ENCODE results near the gene ENPP3.
"Not testable (repeated sequence)": the region's sequence is repeated elsewhere in the genome, so short reads cannot be mapped to it uniquely, and the experiment has no call there.

Gene ENPP3

DNA sequence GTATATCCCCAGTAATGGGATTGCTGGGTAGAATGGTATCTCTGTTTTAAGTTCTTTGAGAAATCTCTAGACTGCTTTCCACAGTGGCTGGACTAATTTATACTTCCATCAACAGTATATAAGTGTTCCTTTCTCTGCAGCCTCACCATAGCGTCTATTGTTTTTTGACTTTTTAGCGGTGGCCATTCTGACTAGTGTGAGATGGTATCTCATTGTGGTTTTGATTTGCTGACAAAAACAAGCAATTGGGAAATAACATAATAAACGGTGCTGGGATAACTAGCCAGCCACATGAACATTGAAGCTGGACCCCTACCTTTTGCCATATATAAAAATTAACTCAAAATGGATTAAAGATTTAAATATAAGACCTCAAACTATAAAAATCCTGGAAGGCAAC, 49.9 kb downstream of the ENPP3 start:
- no peak for DNase-seq

GRCh38 chr6:131688286-131688685, 51.2 kb downstream of the ENPP3 start:
- DNase-seq: peak in 1 of 2 donors; percentile 3

GRCh38 chr6:131692031-131692430, 54.9 kb downstream of the ENPP3 start:
- peak in 1 of 2 donors; percentile 19 for DNase-seq

GRCh38 chr6:131692589-131692988, 55.5 kb downstream of the ENPP3 start:
- DNase-seq: no peak

DNA sequence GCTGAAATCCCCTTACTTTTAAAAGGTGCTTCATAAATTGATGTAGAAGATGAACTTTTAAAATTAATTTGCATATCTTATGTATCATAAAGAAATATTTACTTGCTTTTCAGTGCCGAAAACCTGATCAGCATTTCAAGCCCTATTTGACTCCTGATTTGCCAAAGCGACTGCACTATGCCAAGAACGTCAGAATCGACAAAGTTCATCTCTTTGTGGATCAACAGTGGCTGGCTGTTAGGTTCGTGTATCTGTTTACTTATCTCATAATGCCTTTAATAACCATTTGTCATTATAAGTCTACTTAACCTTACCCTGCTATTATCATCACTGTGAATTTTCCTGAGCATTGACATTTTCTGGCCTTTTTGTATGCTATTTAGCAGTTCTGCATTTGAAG, 56.3 kb downstream of the ENPP3 start:
- DNase-seq: no peak

- DNase-seq: peak; percentile 48 to 59
Observed at GRCh38 chr6:131694832-131695426, 57.8 kb downstream of the ENPP3 start.

DNA sequence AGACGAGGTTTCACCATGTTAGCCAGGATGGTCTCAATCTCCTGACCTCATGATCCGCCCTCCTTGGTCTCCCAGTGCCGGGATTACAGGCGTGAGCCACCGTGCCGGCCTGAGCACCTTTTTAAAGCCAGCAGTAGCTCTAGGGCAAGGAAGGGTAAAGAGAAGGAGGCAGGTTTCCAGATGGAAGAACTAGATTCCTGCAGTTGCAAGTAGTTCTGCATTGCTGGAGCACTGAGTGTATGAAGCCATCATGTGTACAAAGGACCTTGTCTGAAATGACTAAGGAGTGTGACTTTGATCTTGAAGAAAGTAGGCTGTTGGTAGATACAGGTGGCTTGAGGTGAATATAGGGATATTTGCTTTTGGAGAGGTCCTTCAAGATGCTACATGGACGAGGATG, 59.9 kb downstream of the ENPP3 start:
- no peak for DNase-seq

- not testable (repeated sequence) for DNase-seq
Observed at GRCh38 chr6:131700851-131701250, 63.7 kb downstream of the ENPP3 start.

- not testable (repeated sequence) for DNase-seq
Observed at GRCh38 chr6:131703905-131704304, 66.8 kb downstream of the ENPP3 start.

DNA sequence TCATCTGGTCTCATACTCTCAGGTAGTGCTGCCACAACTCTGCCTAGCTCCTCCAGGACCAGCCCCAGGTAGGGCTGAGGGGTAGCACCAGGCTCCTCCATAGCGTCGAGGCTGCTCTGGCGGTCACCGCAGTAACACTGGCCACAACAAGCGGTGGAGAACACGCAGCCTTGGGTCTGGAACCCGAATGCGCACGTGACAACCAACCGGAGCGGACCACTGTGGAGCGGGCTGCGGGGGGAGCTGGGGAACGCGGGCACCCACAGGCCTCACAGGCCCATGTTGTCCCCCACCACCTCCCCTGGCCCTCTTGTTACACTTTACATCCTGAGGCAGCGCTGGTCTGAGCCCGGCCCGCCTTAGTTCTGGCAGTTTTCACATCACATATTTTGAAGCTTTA, 73.8 kb downstream of the ENPP3 start, which contains the start of gene CTAGE9:
TSS of gene CTAGE9 (minus strand) at position 101 of the 400 bp plus-strand sequence. CDS start at position 101, 0 bp downstream.
- DNase-seq: not testable (repeated sequence)

GRCh38 chr6:131715567-131715966, 78.5 kb downstream of the ENPP3 start:
- DNase-seq: not testable (repeated sequence)

- no peak for DNase-seq
Observed at GRCh38 chr6:131717836-131718542, 80.9 kb downstream of the ENPP3 start.

- DNase-seq: no peak
Observed at GRCh38 chr6:131721161-131721560, 84.1 kb downstream of the ENPP3 start.

DNA sequence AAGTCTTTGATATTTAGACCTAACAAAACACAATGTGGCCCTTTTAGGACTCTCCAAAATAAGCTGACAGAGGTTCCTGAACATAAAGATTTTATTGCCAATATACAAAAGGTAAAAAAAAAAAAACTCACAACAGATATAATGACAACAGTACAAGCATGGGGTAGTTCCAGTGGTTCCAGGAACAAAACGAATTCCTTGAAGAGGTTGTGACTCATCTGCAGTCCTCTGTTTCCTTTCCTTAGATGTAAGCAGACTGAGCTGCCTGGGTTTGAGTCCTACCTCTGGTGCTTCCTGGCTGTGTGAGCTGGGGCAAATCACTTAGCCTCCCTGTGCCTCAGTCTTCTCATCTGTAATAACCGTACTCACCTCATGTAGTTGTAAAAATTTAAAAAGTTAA, 87.0 kb downstream of the ENPP3 start:
- DNase-seq: no peak

DNA sequence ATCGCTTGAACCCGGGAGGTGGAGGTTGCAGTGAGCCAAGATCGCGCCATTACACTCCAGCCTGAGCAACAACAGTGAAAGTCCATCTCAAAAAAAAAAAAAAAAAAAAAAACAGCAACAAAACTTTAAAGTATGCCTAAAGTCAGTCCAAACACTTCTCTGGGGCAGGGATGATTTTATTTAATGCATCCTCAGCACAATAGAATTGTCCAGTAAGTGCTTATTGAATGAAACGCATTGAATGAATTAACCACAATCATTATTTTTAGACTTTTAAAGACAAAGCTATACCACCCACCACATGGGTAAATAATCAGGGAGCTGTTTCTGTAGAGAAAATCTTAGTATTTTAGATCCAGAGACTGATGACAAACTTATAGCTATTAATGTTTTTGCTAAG, 90.4 kb downstream of the ENPP3 start:
- no peak for DNase-seq

- no peak for DNase-seq
Observed at GRCh38 chr6:131727868-131728267, 90.8 kb downstream of the ENPP3 start.

- no peak for DNase-seq
Observed at GRCh38 chr6:131728296-131728939, 91.3 kb downstream of the ENPP3 start.

- no peak for DNase-seq
Observed at GRCh38 chr6:131729550-131729949, 92.4 kb downstream of the ENPP3 start.

GRCh38 chr6:131730264-131730663, 93.2 kb downstream of the ENPP3 start:
- no peak for DNase-seq

- DNase-seq: no peak
Observed at GRCh38 chr6:131731224-131731623, 94.1 kb downstream of the ENPP3 start.

- peak; percentile 56 to 64 for DNase-seq
Observed at GRCh38 chr6:131733376-131734016, 96.4 kb downstream of the ENPP3 start.

- DNase-seq: no peak
Observed at GRCh38 chr6:131736003-131736596, 99.0 kb downstream of the ENPP3 start.

DNA sequence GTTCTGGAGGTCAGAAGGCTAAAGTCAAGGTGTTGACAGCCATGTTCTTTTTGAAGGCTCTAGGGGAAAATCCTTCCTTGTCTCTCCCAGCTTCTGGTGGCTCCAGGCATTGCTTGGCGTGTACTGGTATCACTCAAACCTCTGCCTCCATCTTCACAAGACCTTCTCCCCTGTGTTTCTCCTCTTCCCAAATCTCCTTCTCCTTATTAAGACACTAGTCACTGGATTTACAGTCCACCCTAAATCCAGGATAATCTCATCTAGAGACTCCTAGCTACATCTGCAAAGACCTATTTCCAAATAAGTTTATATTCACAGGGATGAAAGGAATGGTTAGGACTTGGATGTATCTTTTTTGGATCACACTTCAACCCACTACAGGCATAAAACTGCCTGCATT, 99.7 kb downstream of the ENPP3 start:
- no peak for DNase-seq

Data from inflammatory macrophage (primary cell).